Measurements from ENCODE around the gene RGR. TPM values are rescaled to one million over a fixed set of nuclear protein-coding genes. Genes with fewer than 3 reads are reported as not detected.

RGR gene
- total RNA-seq, 1 experiment from 2014 or later = not detected

GRCh38 chr10:84294766-84295447 lies 50.1 kb downstream of the RGR start:
- H3K27ac ChIP-seq (ENCODE audit: low read length) = no peak overlapping the region
- no peaks in the 10 kb centered on the region for H3K4me1 ChIP-seq (ENCODE audit: insufficient read depth, low read length)
- no peak for TF ChIP-seq EZH2phosphoT487 (IDR thresholded peaks at IDR 0.05; ENCODE audit: borderline replicate concordance, low read length)
- no peak for TF ChIP-seq EZH2 (IDR thresholded peaks at IDR 0.05; ENCODE audit: low read length, unreplicated experiment)
- TF ChIP-seq CTCF (conservative IDR thresholded peaks at IDR 0.05; ENCODE audit: low read depth, low read length) = no peak
- no peaks in the 10 kb centered on the region for H3F3A ChIP-seq (ENCODE audit: low read length, unreplicated experiment)
- peaks cover 15% of the 10 kb centered on the region for H3K27me3 ChIP-seq (ENCODE audit: low read length)
- no peaks in the 10 kb centered on the region for H3K9me2 ChIP-seq (replicated peaks; ENCODE audit: low read length)
- H3K4me3 ChIP-seq (ENCODE audit: low read length) = no peak overlapping the region
- H3K9ac ChIP-seq (ENCODE audit: low read length) = no peak overlapping the region
- ATAC-seq (no peak), DNase-seq (no peak)
- no peaks in the 10 kb centered on the region for H4K20me1 ChIP-seq (ENCODE audit: low read length)
- H2AFZ ChIP-seq (ENCODE audit: low read length) = no peak overlapping the region
- ChIA-PET POLR2A (ENCODE audit: unreplicated experiment) (no interaction called here), CTCF (no interaction called here)
- intact Hi-C loops (cut with micrococcal nuclease) = no loop called here
- H3K9me3 ChIP-seq (ENCODE audit: low read length) = no peaks in the 10 kb centered on the region
- H3K79me2 ChIP-seq (ENCODE audit: low read length) = no peaks in the 10 kb centered on the region
- no peak overlapping the region for H3K4me2 ChIP-seq (ENCODE audit: low read length)
- no peaks in the 10 kb centered on the region for H3K36me3 ChIP-seq (ENCODE audit: low read depth, low read length)
- no TSS peak for BruUV-seq (replicated peaks)

GRCh38 chr10:84296091-84296981 lies 51.5 kb downstream of the RGR start:
- no peak overlapping the region for H2AFZ ChIP-seq (ENCODE audit: low read length)
- ATAC-seq (no peak), DNase-seq (no peak)

More at GRCh38 chr10:84296091-84296981, 51.5 kb downstream of the RGR start:
- no peaks in the 10 kb centered on the region for H3K9me2 ChIP-seq (replicated peaks; ENCODE audit: low read length)
- no peak overlapping the region for H3K9ac ChIP-seq (ENCODE audit: low read length)
- POLR2A ChIA-PET (ENCODE audit: unreplicated experiment) = no interaction called here
- no peak overlapping the region for H3K4me2 ChIP-seq (ENCODE audit: low read length)
- H3F3A ChIP-seq (ENCODE audit: low read length, unreplicated experiment) = no peaks in the 10 kb centered on the region
- BruUV-seq (replicated peaks) = no TSS peak
- no peak overlapping the region for H3K27ac ChIP-seq (ENCODE audit: low read length)
- H4K20me1 ChIP-seq (ENCODE audit: low read length) = no peaks in the 10 kb centered on the region
- no peaks in the 10 kb centered on the region for H3K79me2 ChIP-seq (ENCODE audit: low read length)
- no peaks in the 10 kb centered on the region for H3K36me3 ChIP-seq (ENCODE audit: low read depth, low read length)
- intact Hi-C loops (cut with micrococcal nuclease) = no loop called here
- no peak for TF ChIP-seq EZH2phosphoT487 (IDR thresholded peaks at IDR 0.05; ENCODE audit: borderline replicate concordance, low read length)
- TF ChIP-seq EZH2 (IDR thresholded peaks at IDR 0.05; ENCODE audit: low read length, unreplicated experiment) = no peak
- no peak for TF ChIP-seq CTCF (conservative IDR thresholded peaks at IDR 0.05; ENCODE audit: low read depth, low read length)
- CTCF ChIA-PET = no interaction called here
- H3K4me1 ChIP-seq (ENCODE audit: insufficient read depth, low read length) = no peaks in the 10 kb centered on the region
- H3K4me3 ChIP-seq (ENCODE audit: low read length) = no peak overlapping the region
- peaks cover 21% of the 10 kb centered on the region for H3K27me3 ChIP-seq (ENCODE audit: low read length)
- no peaks in the 10 kb centered on the region for H3K9me3 ChIP-seq (ENCODE audit: low read length)

Measured in PC-3 (cell line).